GM06990 (cell line): ENCODE results near the gene LHB.

ENCODE experiments used
- DNase-seq: peaks from one replicate; pipeline ENCODE4 v3.0.0-alpha.2; 2011; ENCODE audit not compliant: insufficient read length; ENCODE audit errors: extremely low read depth
- H3K27me3 ChIP-seq: replicated peaks from 2 replicates; pipeline ENCODE4 v1.6.0; 2011; ENCODE audit warnings: low read length; ENCODE audit not compliant: control insufficient read depth, insufficient read depth
- H3K36me3 ChIP-seq: 2 replicates; pipeline ENCODE4 v1.5.1; 2011; ENCODE audit warnings: low read length; ENCODE audit not compliant: control insufficient read depth, insufficient read depth
- H3K4me3 ChIP-seq: replicated peaks from 2 replicates; pipeline ENCODE4 v1.5.1; 2011; ENCODE audit warnings: low read depth, mild to moderate bottlenecking, control low read depth, low read length
- TF ChIP-seq, protein P1 (sequence below): IDR thresholded peaks from 2 replicates; pipeline ENCODE4 v1.5.1; 2011; ENCODE audit warnings: low read length, control low read depth, mild to moderate bottlenecking, inconsistent platforms; ENCODE audit not compliant: insufficient read depth, poor library complexity, severe bottlenecking

LHB gene

DNA sequence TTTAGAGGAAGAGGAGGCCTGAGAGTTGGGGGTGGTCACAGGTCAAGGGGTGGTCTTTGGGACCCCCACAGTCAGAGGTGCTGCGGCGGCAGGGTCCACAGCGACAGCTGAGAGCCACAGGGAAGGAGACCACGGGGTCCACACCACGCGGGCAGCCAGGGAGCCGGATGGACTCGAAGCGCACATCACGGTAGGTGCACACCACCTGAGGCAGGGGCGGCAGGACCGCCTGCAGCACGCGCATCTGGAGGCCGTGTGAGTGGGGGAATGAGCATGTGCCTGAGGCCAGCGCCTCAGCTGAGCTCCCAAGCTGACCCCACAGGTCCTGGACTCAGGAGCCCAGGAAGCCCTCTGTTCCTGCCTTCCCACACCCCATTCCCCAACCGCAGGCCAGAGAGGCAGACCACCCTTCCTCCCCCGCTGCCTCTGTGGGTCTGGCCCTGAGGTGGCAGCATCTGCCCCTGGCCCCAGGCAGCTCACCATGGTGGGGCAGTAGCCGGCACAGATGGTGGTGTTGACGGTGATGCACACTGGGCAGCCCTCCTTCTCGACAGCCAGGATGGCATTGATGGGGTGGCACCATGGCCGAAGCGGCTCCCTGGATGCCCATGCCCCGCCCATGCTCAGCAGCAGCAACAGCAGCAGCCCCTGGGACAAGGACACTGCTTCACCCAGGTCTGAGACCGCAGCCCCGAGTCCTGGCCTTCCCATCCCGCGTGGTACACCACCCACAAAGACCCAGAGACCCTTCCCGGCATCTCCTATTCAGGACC is 638 bp downstream of the LHB start:
- no peaks in the 10 kb centered on the region for H3K27me3 ChIP-seq
- no peak for DNase-seq
- H3K4me3 ChIP-seq, result no peak overlapping the region
- TF ChIP-seq, protein P1, sequence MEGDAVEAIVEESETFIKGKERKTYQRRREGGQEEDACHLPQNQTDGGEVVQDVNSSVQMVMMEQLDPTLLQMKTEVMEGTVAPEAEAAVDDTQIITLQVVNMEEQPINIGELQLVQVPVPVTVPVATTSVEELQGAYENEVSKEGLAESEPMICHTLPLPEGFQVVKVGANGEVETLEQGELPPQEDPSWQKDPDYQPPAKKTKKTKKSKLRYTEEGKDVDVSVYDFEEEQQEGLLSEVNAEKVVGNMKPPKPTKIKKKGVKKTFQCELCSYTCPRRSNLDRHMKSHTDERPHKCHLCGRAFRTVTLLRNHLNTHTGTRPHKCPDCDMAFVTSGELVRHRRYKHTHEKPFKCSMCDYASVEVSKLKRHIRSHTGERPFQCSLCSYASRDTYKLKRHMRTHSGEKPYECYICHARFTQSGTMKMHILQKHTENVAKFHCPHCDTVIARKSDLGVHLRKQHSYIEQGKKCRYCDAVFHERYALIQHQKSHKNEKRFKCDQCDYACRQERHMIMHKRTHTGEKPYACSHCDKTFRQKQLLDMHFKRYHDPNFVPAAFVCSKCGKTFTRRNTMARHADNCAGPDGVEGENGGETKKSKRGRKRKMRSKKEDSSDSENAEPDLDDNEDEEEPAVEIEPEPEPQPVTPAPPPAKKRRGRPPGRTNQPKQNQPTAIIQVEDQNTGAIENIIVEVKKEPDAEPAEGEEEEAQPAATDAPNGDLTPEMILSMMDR, result no peak
- H3K36me3 ChIP-seq, result peaks cover 16% of the 10 kb centered on the region

DNA sequence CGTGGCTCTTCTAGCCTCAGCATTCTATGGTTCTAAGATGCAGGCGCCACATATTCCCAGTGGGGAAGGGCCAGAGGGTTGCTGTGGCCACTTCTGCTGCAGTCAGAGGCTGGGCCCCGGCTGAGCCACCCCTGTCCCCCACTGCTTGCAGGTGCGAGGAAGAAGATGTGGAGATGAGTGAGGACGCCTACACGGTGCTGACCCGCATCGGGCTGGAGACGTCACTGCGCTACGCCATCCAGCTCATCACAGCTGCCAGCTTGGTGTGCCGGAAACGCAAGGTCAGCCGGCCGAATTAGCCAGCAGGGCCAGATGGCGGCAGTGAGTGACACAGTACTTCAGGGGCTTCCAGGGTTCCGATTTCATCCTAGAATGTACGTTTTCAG is 2.0 kb downstream of the LHB start:
- DNase-seq, result no peak
- peaks cover 23% of the 10 kb centered on the region for H3K36me3 ChIP-seq
- H3K4me3 ChIP-seq, result no peak overlapping the region
- TF ChIP-seq, protein P1, result no peak
- no peaks in the 10 kb centered on the region for H3K27me3 ChIP-seq

DNA sequence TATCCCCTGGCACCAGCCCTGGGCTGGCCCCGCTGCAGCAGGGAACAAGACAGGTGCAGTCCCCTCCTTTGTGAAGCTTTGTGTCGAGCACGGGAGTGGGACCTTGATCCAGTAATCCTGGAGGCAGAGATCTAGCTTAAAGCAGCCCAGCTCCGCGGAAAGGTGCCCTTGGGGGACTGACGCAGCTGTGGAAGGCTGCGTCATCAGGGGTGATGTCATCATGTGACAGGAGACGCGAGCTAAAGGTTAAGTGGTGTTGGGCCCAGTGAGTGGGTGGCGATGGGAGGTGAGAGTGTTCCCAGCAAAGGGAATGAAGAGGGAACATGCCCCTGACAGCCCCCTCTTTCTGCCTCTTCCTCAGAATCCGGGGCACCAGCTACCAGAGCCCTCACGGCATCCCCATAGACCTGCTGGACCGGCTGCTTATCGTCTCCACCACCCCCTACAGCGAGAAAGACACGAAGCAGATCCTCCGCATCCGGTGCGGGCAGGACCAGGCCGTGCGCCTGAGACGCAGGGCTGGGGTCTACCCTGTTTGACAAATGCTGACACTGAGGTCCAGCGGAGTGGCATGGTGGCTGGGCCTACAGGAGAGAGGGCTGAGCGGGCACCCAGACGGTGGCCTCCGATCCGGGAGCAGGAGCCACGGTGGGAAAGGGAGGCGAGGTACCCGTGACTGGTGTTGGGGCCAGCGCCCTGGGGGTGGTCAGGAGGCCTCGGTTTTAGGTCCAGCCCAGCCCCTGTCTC is 2.6 kb downstream of the LHB start:
- H3K36me3 ChIP-seq, result peaks cover 24% of the 10 kb centered on the region
- H3K4me3 ChIP-seq, result no peak overlapping the region
- no peaks in the 10 kb centered on the region for H3K27me3 ChIP-seq
- DNase-seq, result no peak
- TF ChIP-seq, protein P1, result no peak

- TF ChIP-seq, protein P1, result no peak
- no peak overlapping the region for H3K4me3 ChIP-seq
- no peaks in the 10 kb centered on the region for H3K27me3 ChIP-seq
- H3K36me3 ChIP-seq, result peaks cover 34% of the 10 kb centered on the region
- DNase-seq, result no peak
Measured at GRCh38 chr19:49011194-49011593, 5.7 kb downstream of the LHB start.

- DNase-seq, result no peak
- Histone ChIP-seq H3K4me3 (no peak overlapping the region), H3K36me3 (peaks cover 30% of the 10 kb centered on the region), H3K27me3 (no peaks in the 10 kb centered on the region)
- TF ChIP-seq, protein P1, result no peak
Measured at GRCh38 chr19:49010453-49010852, 6.4 kb downstream of the LHB start.

DNA sequence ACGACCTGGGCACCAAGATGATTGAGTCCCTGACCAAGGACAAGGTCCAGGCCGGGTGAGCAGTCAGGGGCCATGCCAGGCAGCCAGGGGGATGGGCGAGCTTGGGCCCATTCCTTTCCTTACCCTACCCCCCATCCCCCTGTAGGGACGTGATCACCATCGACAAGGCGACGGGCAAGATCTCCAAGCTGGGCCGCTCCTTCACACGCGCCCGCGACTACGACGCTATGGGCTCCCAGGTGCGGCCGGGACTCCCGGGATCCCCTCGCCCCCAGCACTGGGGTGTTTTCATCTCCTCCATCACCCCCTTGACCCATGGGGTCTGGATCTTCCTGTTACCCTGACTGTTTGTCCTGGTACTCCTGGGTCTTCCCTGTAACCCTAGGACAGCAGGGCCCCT is 7.1 kb downstream of the LHB start:
- Histone ChIP-seq H3K4me3 (no peak overlapping the region), H3K36me3 (peaks cover 33% of the 10 kb centered on the region), H3K27me3 (no peaks in the 10 kb centered on the region)
- TF ChIP-seq, protein P1, result no peak
- DNase-seq, result no peak
